Stimulated activated CD8-positive, alpha-beta memory T cell treated with anti-CD3 and anti-CD28 coated beads, Interleukin-15, amount 100 ng/mL, for 24 hours (primary cell): ENCODE data around the gene CCNK.

ENCODE experiments used
- DNase-seq: peaks from one replicate; pipeline ENCODE4 v3.0.0-alpha.2; 2020; ENCODE audit warnings: low read depth

Gene CCNK

GRCh38 chr14:99552572-99553216 is 71.5 kb downstream of the CCNK start:
- DNase-seq, result no peak

GRCh38 chr14:99554184-99554583 is 73.0 kb downstream of the CCNK start:
- no peak for DNase-seq

- DNase-seq, result no peak
These were observed 73.7 kb downstream of the CCNK start for GRCh38 chr14:99554757-99555531.

- no peak for DNase-seq
These were observed 75.1 kb downstream of the CCNK start for GRCh38 chr14:99556134-99556791.

- DNase-seq, result no peak
These were observed 78.2 kb downstream of the CCNK start for GRCh38 chr14:99559286-99559990.

GRCh38 chr14:99560403-99560802 is 79.2 kb downstream of the CCNK start:
- no peak for DNase-seq

GRCh38 chr14:99560922-99561683 is 79.9 kb downstream of the CCNK start:
- DNase-seq, result no peak

GRCh38 chr14:99561864-99562263 is 80.7 kb downstream of the CCNK start:
- DNase-seq, result no peak
